HepG2 (cell line): ENCODE measurements around the gene SUCLG2. TPM values are rescaled to one million over a fixed set of nuclear protein-coding genes. Genes with fewer than 3 reads are reported as not detected.

Source experiments
- BCL6 ChIP-seq: IDR thresholded peaks from 2 replicates; pipeline ENCODE4 v1.6.1; 2016; ENCODE audit warnings: missing genetic modification reagents, missing compliant biosample characterization
- CHCHD3 ChIP-seq: sonication (generic); formaldehyde crosslinking; IDR thresholded peaks from 2 replicates; pipeline ENCODE4 v1.8.0; 2022; ENCODE audit warnings: mild to moderate bottlenecking, missing genetic modification reagents, moderate library complexity
- FOXK1 ChIP-seq: sonication (generic); formaldehyde crosslinking; IDR thresholded peaks from 2 replicates; pipeline ENCODE4 v1.4.0; 2020; ENCODE audit warnings: low read depth, missing genetic modification reagents, borderline replicate concordance
- GATAD2A ChIP-seq: IDR thresholded peaks from 2 replicates; pipeline ENCODE4 v1.6.1; 2016
- HNF4A ChIP-seq: sonication (generic); formaldehyde crosslinking; IDR thresholded peaks from 2 replicates; pipeline ENCODE4 v1.4.0; 2020; ENCODE audit warnings: missing genetic modification reagents
- KDM1A ChIP-seq: IDR thresholded peaks from 2 replicates; pipeline ENCODE4 v1.6.1; 2016; ENCODE audit warnings: missing compliant biosample characterization
- NFATC3 ChIP-seq: sonication (generic); formaldehyde crosslinking; IDR thresholded peaks from 2 replicates; pipeline ENCODE4 v1.5.1; 2020; ENCODE audit warnings: mild to moderate bottlenecking, missing genetic modification reagents
- NR2F2 ChIP-seq: IDR thresholded peaks from 2 replicates; pipeline ENCODE4 v1.6.1; 2012; ENCODE audit warnings: low read depth, inconsistent platforms, borderline replicate concordance
- RXRA ChIP-seq: sonication (generic); formaldehyde crosslinking; IDR thresholded peaks from 2 replicates; pipeline ENCODE4 v1.5.1; 2020; ENCODE audit warnings: missing genetic modification reagents
- SIX4 ChIP-seq: sonication (generic); formaldehyde crosslinking; IDR thresholded peaks from 2 replicates; pipeline ENCODE4 v1.4.0; 2020; ENCODE audit warnings: missing genetic modification reagents
- SMYD3 ChIP-seq: sonication (generic); formaldehyde crosslinking; IDR thresholded peaks from 2 replicates; pipeline ENCODE4 v1.8.1; 2023; ENCODE audit warnings: mild to moderate bottlenecking, missing genetic modification reagents
- ZBTB42 ChIP-seq: sonication (generic); formaldehyde crosslinking; IDR thresholded peaks from 2 replicates; pipeline ENCODE4 v1.5.0; 2020; ENCODE audit warnings: mild to moderate bottlenecking, missing genetic modification reagents
- ZFX ChIP-seq: sonication (generic); formaldehyde crosslinking; IDR thresholded peaks from 2 replicates; pipeline ENCODE4 v1.4.0; 2020; ENCODE audit warnings: mild to moderate bottlenecking, low read depth, missing genetic modification reagents, moderate library complexity
- ZMYM2 ChIP-seq: sonication (generic); formaldehyde crosslinking; IDR thresholded peaks from 2 replicates; pipeline ENCODE4 v1.8.0; 2022; ENCODE audit warnings: mild to moderate bottlenecking, missing genetic modification reagents
- ZNF205 ChIP-seq: IDR thresholded peaks from 2 replicates; pipeline ENCODE4 v1.6.1; 2018; ENCODE audit warnings: missing biosample characterization, missing genetic modification reagents
- ZNF383 ChIP-seq: sonication (generic); formaldehyde crosslinking; IDR thresholded peaks from 2 replicates; pipeline ENCODE4 v1.4.0; 2020; ENCODE audit warnings: missing genetic modification reagents, mild to moderate bottlenecking, borderline replicate concordance
- ZNF570 ChIP-seq: sonication (generic); formaldehyde crosslinking; IDR thresholded peaks from 2 replicates; pipeline ENCODE4 v1.4.0; 2020; ENCODE audit warnings: mild to moderate bottlenecking, missing genetic modification reagents, borderline replicate concordance
- ZNF614 ChIP-seq: IDR thresholded peaks from 2 replicates; pipeline ENCODE4 v1.6.1; 2018; ENCODE audit warnings: missing biosample characterization, missing genetic modification reagents, inconsistent platforms, borderline replicate concordance
- ZNF761 ChIP-seq: sonication (generic); formaldehyde crosslinking; conservative IDR thresholded peaks from 2 replicates; pipeline ENCODE4 v1.4.0; 2020; ENCODE audit warnings: mild to moderate bottlenecking, missing genetic modification reagents
- polyA plus RNA-seq, 8 experiments: library from polyadenylated mRNA; depleted of rRNA in 3 of 8; stranded (reverse) in 7 of 8; unstranded in 1 of 8; fragments of >200 nt; fragmentation: Illumina TruSeq in 4 of 8; extraction: Trizol in 4 of 8; gene quantifications; 2 replicates each; pipeline versions ENCODE4 v1.2.1 to v1.2.3, GENCODE V29; 2011 to 2016; ENCODE audit warnings: low read depth in 4 of 8, missing spikeins in 1 of 8, mixed read lengths in 1 of 8; ENCODE audit not compliant: insufficient read depth in 1 of 8
- total RNA-seq, 5 experiments: library from RNA; depleted of rRNA; stranded (reverse); fragments of >200 nt; fragmentation: Illumina TruSeq; extraction: Trizol; gene quantifications; 2 replicates each; pipeline ENCODE4 v1.2.3, GENCODE V29; 2016; ENCODE audit warnings: low read depth in 1 of 5
- TF ChIP-seq, protein P1 (sequence below): sonication (generic); formaldehyde crosslinking; IDR thresholded peaks from 2 replicates; pipeline ENCODE4 v1.8.0; 2022; ENCODE audit warnings: mild to moderate bottlenecking, missing genetic modification reagents, borderline replicate concordance
- TF ChIP-seq, protein P2 (sequence below): sonication (generic); formaldehyde crosslinking; IDR thresholded peaks from 2 replicates; pipeline ENCODE4 v1.4.0; 2020; ENCODE audit warnings: mild to moderate bottlenecking, missing genetic modification reagents
- TF ChIP-seq, protein P3 (sequence below): sonication (generic); formaldehyde crosslinking; IDR thresholded peaks from one replicate; pipeline ENCODE4 v1.5.1; 2020; ENCODE audit warnings: mild to moderate bottlenecking, missing genetic modification reagents; ENCODE audit errors: not compliant biosample characterization

SUCLG2 gene
- total and polyA plus RNA-seq, 2 of the 13 experiments (the other 11 are each of a cell fraction or from before 2014, with no cell fraction given), result 21.4 to 64.9 TPM

DNA sequence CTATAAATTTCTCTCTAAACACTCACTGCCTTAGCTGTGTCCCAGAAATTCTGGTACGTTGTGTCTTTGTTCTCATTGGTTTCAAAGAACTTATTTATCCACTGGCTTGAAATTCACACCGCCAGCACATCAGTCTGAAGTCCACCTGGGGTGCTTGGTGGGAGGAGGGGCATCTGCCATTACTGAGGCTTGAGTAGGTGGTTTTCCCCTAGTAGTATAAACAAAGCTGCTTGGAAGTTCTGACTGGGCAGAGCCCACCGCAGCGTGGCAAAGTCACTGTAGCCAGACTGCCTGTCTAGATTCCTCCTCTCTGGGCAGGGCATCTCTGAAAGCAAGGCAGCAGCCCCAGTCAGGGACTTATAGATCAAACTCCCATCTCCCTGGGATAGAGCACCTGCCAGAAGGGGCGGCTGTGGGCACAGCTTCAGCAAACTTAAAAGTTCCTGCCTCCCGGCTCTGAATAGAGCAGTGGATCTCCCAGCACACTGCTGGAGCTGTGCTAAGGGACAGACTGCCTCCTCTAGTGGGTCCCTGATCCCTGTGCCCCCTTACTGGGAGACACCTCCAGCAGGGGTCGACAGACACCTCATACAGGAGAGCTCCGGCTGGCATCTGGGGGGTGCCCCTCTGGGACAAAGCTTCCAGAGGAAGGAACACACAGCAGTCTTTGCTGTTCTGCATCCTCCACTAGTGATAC is 114.1 kb downstream of the SUCLG2 start (continued):
- TF ChIP-seq, protein P1, sequence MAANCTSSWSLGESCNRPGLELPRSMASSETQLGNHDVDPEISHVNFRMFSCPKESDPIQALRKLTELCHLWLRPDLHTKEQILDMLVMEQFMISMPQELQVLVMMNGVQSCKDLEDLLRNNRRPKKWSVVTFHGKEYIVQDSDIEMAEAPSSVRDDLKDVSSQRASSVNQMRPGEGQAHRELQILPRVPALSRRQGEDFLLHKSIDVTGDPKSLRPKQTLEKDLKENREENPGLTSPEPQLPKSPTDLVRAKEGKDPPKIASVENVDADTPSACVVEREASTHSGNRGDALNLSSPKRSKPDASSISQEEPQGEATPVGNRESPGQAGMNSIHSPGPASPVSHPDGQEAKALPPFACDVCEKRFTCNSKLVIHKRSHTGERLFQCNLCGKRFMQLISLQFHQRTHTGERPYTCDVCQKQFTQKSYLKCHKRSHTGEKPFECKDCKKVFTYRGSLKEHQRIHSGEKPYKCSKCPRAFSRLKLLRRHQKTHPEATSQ, result peak; percentile 62; the same call in 1 of the 2 replicates
- TF ChIP-seq SMYD3 (no peak), GATAD2A (CRISPR knock-in tag) (peak; percentile 41; the same call in 1 of the 2 replicates), CHCHD3 (CRISPR knock-in tag) (no peak), NFATC3 (no peak), ZBTB42 (CRISPR knock-in tag) (no peak), KDM1A (CRISPR knock-in tag) (0 out of 2 replicates have a peak, but pooled peaks have one; percentile 14), BCL6 (CRISPR knock-in tag) (peak; percentile 46; the same call in 1 of the 2 replicates), HNF4A (CRISPR knock-in tag) (peak; percentile 85), ZNF614 (CRISPR knock-in tag) (no peak), NR2F2 (no peak), ZNF383 (CRISPR knock-in tag) (no peak), FOXK1 (CRISPR knock-in tag) (no peak; the same call in 1 of the 2 replicates), RXRA (no peak), ZNF205 (CRISPR knock-in tag) (no peak), ZMYM2 (CRISPR knock-in tag) (no peak), ZNF570 (CRISPR knock-in tag) (no peak), ZFX (CRISPR knock-in tag) (no peak), SIX4 (CRISPR knock-in tag) (no peak), ZNF761 (CRISPR knock-in tag) (no peak)
- TF ChIP-seq, protein P2, sequence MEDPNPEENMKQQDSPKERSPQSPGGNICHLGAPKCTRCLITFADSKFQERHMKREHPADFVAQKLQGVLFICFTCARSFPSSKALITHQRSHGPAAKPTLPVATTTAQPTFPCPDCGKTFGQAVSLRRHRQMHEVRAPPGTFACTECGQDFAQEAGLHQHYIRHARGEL (CRISPR knock-in tag), result peak; percentile 98
- TF ChIP-seq, protein P3, sequence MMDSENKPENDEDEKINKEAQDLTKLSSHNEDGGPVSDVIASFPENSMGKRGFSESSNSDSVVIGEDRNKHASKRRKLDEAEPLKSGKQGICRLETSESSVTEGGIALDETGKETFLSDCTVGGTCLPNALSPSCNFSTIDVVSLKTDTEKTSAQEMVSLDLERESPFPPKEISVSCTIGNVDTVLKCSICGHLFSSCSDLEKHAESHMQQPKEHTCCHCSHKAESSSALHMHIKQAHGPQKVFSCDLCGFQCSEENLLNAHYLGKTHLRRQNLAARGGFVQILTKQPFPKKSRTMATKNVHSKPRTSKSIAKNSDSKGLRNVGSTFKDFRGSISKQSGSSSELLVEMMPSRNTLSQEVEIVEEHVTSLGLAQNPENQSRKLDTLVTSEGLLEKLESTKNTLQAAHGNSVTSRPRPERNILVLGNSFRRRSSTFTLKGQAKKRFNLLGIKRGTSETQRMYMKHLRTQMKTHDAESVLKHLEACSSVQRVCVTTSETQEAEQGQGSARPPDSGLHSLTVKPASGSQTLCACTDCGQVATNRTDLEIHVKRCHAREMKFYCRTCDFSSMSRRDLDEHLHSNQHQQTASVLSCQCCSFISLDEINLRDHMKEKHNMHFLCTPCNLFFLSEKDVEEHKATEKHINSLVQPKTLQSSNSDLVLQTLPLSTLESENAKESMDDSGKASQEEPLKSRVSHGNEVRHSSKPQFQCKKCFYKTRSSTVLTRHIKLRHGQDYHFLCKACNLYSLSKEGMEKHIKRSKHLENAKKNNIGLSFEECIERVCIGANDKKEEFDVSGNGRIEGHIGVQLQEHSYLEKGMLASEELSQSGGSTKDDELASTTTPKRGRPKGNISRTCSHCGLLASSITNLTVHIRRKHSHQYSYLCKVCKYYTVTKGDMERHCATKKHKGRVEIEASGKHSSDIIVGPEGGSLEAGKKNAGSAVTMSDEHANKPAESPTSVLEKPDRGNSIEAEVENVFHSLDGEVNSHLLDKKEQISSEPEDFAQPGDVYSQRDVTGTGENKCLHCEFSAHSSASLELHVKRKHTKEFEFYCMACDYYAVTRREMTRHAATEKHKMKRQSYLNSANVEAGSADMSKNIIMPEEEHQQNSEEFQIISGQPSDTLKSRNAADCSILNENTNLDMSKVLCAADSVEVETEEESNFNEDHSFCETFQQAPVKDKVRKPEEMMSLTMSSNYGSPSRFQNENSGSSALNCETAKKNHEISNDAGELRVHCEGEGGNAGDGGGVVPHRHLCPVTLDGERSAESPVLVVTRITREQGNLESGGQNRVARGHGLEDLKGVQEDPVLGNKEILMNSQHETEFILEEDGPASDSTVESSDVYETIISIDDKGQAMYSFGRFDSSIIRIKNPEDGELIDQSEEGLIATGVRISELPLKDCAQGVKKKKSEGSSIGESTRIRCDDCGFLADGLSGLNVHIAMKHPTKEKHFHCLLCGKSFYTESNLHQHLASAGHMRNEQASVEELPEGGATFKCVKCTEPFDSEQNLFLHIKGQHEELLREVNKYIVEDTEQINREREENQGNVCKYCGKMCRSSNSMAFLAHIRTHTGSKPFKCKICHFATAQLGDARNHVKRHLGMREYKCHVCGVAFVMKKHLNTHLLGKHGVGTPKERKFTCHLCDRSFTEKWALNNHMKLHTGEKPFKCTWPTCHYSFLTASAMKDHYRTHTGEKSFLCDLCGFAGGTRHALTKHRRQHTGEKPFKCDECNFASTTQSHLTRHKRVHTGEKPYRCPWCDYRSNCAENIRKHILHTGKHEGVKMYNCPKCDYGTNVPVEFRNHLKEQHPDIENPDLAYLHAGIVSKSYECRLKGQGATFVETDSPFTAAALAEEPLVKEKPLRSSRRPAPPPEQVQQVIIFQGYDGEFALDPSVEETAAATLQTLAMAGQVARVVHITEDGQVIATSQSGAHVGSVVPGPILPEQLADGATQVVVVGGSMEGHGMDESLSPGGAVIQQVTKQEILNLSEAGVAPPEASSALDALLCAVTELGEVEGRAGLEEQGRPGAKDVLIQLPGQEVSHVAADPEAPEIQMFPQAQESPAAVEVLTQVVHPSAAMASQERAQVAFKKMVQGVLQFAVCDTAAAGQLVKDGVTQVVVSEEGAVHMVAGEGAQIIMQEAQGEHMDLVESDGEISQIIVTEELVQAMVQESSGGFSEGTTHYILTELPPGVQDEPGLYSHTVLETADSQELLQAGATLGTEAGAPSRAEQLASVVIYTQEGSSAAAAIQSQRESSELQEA (CRISPR knock-in tag), result no peak
